Stimulated activated CD4-positive, alpha-beta T cell treated with anti-CD3 and anti-CD28 coated beads, Interleukin-2, amount 100 ng/mL, for 4 hours (primary cell): Measurements from ENCODE around the gene MOB1B.
A peak's percentile ranks its signal among the peaks of the same experiment; 100 is the strongest.
"Not testable (repeated sequence)": the region's sequence is repeated elsewhere in the genome, so short reads cannot be mapped to it uniquely, and the experiment has no call there.

Experiments used
- DNase-seq: peaks from one replicate; pipeline ENCODE4 v3.0.0-alpha.2; 2020; ENCODE audit warnings: low read depth

MOB1B gene

DNA sequence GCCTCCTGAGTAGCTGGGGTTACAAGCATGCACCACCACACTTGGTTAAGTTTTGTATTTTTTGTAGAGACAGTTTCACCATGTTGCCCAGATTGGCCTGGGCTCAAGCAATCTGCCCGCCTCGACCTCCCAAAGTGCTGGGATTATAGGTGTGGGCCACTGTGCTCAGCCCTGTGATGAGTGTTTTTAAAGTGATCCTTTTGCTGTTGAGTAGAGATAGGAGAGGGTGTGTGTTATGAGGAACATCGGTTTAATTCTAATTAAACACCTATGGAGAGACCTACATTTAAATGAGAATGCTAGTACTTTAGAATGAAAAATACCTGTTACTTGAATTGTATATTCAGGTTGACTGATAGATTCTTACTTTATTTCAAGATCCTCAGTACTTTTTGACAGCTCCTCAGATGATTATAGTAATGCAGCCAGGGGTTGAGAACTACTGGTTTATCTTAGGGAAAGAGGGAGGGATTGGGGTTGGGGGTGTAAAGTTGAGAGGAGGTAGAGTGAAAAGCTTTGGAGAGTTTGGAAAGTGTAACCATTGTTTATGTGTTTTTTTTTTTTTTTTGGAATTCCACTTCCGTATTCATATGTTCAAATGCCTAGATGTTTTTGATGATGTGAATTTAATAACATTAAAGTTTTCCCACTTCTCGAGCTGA, 54.5 kb downstream of the MOB1B start:
- no peak for DNase-seq

DNA sequence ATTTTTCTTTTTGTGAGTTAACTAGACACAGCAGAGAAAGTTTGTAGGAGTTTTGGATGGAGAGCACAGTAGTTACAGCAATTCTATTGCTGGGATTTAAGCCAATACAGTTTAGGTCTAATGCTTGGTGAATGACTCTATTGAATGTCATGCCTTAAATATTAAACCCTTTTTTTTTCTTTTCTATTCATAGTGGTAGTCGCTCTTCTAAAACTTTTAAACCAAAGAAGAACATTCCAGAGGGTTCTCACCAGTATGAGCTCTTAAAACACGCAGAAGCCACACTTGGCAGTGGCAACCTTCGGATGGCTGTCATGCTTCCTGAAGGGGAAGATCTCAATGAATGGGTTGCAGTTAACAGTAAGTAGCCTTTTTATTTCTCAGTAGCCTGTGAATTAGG, 56.5 kb downstream of the MOB1B start:
- no peak for DNase-seq

DNA sequence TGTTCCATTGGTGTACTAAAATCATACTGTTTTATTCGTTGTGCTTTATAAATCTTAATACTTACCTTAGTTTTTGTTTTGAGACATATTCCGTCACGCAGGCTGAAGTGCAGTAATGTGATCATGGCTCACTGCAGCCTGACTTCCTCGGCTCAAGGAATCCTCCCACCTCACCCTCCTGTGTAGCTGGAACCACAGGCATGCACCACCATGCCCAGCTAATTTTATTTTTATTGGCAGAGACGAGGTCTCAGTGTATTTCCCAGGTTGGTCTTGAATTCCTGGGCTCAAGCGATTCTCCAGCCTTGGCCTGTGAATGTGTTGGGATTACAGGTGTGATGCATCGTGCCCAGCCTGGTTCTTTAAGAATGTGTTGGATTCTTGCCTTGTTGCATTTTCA, 66.9 kb downstream of the MOB1B start:
- no peak for DNase-seq

DNA sequence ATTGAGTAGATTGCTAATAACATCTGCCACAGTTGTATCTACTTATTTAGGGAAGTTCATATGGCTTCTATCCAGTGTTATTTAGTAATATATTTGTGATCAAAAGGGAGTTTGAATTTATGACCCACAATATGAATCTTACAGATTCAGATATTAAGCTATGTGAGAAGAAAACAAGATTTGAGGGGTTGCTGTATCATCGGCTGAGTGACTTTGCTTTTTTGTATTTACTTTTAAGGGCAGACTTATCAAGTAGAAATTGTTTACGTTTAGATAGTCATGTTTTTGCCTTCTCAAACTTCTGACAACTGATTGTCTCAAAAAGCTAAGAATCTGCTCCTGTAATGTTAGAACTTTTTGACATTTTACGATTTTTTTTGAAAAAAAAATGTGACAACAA, 74.1 kb downstream of the MOB1B start:
- no peak for DNase-seq

DNA sequence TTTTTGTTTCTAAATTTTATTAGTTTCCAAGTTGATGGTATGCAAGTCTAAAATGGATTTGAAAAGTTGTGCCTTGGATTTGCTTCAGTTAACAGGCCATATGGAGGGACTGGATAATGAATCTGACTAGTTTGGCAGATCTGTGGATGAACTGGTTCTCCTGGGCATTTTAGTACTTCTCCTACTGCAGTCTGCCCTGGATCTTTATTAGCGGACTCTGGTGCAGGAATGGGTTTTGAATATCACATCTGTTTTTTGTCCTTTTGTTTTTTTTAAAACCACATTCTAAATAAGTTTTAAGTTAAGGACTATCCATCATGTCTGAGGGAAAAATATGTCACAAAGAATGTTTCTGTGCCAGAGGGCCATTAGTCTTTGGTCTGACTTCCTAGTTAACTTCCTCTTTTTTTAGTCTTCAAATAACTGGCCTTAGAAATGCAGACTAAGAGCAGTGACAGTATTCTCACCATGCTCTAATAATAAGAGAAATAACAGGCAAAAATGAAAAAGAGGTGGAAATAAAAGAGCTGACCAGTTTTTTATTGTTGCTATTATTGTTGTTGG, 77.4 kb downstream of the MOB1B start:
- DNase-seq = no peak

DNA sequence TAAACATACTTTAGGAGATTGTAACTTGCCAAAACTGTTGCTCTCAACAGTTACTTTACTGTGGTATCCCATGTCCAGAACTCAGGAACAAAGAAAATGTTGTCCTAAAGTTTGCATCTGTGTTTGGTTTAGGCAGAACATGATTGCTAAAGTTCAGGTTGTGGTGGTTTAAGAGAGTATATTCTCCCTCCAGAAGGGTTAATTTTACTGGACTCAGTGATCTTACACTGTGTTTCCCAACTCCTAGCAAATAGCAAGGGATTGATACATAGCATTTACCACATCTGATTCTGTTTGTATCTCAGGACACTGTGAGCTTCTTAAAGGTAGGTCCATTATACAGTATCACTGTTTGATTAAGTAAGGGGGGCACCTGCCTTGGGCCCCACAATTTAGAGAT, 78.0 kb downstream of the MOB1B start:
- DNase-seq = no peak

DNA sequence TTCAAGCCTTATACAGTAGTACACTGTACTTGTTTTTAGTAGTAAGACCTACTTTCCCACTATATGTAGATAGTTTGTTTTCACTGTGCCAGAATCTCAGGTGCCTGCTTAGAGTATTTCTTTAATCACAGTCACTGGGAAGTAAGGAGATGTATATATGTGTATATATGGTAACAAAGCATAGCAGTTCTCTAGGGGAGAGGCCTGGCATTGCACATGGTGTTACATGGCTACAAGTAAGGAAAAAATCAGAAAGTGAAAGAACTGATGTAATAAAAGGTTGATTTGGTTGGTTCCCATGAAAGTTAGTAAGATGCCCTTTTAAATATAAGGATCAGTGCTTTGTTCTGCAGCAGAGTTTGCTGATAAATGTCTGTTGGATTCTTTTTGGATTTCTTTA, 81.9 kb downstream of the MOB1B start:
- no peak for DNase-seq

DNA sequence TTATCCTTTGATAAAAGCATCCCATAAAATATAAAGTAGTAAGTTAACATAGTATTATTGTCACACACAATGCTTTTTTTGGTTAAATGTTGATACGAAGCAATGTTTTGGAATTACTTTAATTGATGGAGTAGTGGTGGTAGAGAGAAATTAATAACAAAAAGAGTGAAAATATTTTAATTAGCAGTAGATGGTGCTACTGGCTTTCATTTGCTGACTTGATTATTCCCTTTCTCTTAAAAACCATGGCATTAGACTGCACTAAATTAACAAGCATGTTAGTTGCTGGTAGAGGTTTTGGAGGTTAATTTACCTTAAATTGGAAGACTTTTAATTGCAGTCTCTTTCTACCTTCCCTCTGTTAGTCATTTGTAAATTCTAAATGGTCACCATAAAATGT, 82.4 kb downstream of the MOB1B start:
- no peak for DNase-seq

DNA sequence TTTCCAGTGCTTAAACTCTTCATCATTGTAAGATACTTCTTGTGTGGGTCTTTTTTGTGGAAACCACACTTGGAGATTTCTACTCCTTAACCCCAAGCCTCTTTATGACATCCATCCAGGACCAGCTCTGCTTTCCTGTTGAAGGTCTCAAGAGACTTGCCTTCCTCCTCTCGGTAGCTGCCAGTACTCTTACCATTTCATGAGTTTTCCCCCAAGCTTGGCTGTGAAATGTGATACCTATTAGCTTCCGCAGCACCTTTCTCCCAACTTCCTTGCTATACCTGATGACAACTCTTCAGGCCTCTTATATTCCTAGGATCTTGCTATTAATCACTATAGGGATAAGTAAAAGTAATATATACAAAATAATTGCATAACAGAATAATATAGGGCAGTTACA, 89.4 kb downstream of the MOB1B start:
- DNase-seq = no peak

DNA sequence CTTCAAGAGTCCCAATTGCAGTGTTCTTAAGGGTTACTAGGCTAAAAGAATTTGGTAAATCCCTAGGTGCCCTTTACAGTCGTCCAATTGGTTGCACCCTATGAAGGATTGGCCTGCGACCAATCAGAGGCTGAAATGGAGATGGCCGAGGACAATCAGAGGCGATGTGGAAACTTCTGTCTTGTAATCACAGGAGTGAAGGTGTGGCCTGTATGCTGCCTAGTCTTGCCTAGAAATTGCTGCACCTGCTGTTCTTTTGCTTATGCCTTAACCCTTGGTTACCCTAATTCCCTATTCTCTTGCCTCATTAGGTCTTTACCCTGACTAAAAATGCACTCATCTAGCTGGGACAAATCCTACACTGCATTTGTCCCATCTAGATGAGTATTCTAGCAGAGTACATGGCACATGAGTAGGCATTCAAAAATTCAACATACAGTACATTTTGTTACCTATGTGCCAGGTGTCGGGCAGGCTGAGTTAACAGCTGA, 90.3 kb downstream of the MOB1B start:
- no peak for DNase-seq

DNA sequence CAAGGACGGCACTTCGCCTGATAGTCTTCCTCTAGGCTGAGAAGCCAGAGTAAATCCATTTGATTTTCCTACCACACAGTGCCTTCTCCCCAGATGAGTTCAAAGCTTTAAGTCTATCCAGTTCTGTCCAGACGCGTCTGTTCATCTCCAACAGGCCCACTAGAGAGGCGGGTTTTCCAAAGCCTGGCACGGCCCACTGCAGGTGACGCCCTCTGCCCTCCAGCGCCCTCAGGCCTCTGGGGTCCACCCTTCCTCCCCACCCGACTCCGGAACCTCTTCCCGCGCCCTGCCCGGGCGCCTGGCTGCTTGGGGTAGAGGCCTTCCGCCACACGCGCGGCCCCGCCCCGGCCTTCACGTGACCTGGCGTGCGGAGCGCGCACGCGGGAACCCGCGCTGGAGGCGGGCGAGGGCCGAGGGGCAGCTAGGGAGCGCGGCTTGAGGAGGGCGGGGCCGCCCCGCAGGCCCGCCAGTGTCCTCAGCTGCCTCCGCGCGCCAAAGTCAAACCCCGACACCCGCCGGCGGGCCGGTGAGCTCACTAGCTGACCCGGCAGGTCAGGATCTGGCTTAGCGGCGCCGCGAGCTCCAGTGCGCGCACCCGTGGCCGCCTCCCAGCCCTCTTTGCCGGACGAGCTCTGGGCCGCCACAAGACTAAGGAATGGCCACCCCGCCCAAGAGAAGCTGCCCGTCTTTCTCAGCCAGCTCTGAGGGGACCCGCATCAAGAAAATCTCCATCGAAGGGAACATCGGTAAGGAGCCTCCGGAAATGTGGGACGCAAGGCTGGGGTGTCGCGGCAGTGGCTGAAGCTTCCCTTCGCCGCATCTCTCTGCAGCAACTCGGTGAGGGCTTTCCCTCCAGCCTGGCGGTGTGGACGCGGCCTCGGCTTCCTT, 91.3 kb downstream of the MOB1B start, which contains the start of gene DCK:
Gene DCK (plus strand): TSS at position 469 of the 888 bp plus-strand sequence. CDS start 187 bp downstream, at position 656.
- peak; percentile 76 for DNase-seq

DNA sequence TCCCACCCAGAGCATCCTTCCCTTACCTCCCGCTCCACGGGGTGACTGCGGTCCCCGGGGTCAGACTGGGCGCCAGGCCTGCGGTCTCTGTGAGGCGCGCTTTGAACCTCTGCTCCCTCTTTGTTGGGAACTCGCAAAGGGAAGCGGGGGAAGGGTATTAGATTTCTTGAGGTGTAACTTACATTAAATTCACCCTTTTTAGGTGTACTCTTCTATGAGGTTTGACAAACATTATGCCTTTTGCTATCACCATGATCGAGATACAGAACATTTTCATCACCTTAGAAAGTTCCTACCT, 91.8 kb downstream of the MOB1B start:
- no peak for DNase-seq

DNA sequence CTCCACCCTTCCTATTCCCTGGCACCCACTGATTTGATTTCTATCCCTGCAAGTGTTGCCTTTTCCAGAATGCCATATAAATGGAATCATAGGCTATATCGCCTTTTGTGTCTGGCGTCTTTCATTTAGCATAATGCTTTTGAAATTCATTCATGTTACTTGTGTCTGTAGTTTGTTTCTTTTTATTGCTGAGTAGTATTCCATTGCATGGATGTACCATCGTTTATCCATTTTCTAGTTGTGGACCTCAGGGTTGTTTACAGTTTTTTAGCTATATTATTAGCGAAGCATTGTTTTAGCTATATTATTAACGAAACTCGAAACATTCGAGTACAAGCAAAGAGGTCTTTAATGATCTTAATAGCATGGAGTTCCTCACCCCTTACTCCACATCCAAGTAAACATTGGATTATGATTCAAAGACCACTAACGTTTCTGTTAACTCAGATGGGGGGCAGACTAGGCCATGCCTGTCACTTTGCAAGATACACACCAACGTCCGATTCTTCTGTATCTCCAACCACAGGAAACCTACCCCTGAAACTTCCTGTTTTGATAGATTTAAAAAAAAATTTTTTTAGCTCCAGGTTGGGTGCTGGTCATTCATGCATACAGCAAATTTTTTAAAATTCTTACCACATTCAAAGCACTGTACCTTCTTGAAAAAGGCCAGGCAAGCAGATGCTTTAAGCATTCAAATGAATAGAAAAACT, 92.4 kb downstream of the MOB1B start:
- no peak for DNase-seq

DNA sequence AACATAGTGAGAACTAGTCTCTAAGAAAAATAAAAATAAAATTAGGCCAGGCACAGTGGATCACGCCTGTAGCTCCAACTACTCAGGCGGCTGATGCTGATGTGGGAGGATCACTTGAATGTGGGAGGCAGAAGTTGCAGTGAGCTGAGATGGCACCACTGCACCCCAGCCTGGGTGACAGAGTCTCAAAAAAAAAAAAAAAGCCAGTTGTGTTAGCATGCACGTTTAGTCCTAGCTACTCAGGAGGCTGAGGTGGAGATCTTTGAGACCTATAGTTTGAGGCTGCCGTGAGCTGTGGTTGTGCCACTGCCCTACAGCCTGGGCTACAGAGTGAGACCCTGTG, 93.8 kb downstream of the MOB1B start:
- peak; percentile 36 for DNase-seq

DNA sequence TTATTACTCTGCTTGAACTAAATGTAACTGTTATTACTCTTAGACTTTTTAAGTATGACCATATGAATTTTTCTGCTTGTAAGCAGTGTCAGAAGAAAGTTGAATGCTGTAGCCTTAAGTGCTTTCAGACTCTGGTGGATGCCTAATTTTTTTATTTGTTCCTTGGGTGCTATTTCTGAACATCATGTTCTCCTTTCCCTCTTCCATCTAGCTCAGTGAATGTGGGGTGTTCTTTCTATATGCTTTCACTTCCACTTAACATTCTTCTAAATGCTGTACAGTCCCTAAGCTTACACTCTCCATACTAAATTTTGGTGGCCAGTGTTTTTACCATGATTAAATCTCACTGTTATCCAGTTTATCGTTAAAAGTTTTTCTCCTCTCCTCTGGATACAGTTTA, 94.9 kb downstream of the MOB1B start:
- no peak for DNase-seq

DNA sequence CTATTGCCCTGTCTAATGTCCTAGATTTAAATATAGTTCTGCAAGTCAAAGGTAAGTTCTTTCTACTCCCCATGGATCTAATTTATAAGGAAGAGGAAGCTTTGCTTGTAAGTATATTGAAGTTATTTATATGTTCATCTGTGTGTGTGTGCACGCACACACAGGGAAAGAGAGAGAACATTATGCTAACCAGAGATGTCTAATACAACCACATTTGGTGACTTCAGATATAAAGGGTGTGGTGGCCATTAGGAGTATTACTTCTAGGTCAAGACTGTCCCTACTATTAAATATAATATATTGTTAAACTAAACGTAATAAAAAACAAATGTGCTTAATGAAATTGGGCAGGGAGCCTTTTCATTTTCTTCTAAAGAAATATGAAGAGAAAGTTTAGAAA, 95.4 kb downstream of the MOB1B start:
- DNase-seq = no peak

DNA sequence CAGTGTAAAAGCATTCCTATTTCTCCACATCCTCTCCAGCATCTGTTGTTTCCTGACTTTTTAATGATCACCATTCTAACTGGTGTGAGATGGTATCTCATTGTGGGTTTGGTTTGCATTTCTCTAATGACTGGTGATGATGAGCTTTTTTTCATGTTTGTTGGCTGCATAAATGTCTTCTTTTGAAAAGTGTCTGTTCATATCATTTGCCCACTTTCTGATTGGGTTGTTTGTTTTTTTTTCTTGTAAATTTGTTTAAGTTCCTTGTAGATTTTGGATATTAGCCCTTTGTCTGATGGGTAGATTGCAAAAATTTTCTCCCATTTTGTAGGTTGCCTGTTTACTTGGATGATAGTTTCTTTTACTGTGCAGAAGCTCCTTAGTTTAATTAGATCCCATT, 97.5 kb downstream of the MOB1B start:
- not testable (repeated sequence) for DNase-seq

DNA sequence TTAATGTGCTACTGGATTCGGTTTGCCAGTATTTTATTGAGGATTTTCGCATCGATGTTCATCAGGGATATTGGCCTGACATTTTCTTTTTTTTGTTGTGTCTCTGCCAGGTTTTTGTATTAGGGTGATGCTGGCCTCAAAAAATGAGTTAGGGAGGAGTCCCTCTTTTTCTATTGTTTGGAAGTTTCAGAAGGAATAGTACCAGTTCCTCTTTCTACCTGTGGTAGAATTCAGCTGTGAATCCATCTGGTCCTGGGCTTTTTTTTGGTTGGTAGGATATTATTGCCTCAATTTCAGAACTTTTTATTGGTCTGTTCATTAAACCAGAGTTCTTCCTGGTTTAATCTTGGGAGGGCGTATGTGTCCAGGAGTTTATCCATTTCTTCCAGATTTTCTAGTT, 99.2 kb downstream of the MOB1B start:
- not testable (repeated sequence) for DNase-seq

DNA sequence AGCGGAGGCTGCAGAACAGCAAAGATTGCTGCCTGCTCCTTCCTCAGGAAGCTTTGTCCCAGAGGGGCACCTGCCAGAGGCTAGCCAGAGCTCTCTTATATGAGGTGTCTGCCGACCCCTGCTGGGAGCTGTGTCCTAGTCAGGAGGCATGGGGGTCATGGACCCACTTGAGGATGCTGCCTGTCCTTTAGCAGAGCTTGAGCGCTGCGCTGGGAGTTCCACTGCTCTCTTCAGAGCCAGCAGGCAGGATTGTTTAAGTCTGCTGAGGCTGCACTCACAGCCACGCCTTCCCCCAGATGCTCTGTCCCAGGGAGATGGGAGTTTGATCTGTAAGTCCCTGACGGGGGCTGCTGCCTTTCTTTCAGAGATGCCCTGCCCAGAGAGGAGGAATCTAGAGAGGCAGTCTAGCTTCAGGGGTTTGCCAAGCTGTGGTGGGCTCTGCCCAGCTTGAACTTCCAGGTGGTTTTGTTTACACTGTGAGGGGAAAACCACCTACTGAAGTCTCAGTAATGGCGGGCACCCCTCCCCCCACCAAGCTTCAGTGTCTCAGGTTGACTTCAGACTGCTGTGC, 102.2 kb downstream of the MOB1B start:
- DNase-seq = no peak

DNA sequence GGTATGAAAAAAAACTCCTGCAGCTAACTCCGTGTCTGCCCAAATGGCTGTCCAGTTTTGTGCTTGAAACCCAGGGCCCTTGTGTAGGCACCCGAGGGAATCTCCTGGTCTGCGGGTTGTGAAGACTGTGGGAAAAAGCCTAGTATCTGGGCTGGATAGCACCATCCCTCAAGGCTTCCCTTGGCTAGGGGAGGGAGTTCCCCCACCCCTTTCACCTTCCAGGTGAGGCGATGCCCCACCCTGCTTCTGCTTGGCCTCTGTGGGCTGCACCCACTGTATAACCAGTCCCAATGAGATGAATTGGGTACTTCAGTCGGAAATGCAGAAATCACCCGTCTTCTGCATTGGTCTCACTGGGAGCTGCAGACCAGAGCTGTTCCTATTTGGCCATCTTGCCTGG, 102.9 kb downstream of the MOB1B start:
- DNase-seq = not testable (repeated sequence)

DNA sequence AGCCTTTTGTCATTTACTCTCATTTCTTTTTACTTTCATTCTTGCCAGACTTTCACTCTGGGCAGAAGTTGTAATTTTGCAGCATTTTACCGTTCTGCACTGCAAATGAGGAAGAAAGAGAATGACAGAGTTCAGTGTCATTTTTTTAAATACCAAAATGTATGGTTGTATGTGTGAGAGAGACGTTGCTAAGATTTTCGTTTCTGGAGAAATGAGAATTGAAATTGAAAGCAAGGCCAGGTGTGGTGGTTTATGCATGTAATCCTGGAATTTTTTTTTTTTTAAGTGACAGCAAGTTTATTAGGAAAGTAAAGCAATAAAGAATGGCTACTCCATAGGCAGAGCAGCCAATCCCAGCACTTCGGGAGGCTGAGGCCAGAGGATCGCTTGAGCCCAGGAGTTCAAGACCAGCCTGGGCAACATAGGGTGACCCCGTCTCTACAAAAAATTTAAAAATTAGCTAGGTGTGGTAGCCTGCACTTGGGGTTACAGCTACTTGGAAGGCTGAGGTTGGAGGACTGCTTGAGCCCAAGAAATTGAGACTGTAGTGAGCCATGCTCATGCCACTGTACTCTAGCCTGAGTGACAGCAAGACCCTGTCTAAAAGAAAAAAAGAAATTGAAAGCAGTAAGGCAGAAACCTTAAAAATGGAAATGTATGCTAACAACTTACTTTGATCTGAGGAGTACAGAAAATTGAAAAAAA, 104.2 kb downstream of the MOB1B start:
- no peak for DNase-seq

DNA sequence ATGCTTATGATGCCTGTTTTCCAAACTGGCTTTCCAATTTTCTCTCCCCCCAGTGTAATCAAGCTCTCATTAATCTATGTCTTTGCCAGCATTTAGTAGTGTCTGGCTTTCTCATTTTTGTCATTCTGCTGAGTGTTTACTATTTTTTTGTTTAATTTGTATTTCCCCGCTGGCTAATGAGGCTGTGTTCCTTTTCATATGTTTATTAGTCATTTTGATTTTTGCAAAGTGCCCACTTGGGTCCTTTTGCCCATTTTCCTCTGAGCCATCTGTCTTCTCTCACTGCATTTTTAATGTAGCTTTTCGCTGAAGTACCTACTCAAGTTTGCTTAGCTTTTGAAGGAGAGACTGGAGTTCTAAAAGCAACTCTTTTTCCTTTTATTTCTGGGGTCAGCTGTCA, 106.0 kb downstream of the MOB1B start:
- no peak for DNase-seq
